IMR-90 (cell line): ENCODE results near the gene SERPINI2.

Source experiments
- CEBPB ChIP-seq: IDR thresholded peaks from 2 replicates; pipeline ENCODE4 v1.6.1; 2012; ENCODE audit warnings: low read depth, low read length, improper control_type of control experiment
- CHD1 ChIP-seq: IDR thresholded peaks from 2 replicates; pipeline ENCODE4 v1.6.1; 2012; ENCODE audit warnings: low read depth, low read length, improper control_type of control experiment
- CTCF ChIP-seq: conservative IDR thresholded peaks from 2 replicates; pipeline ENCODE4 v1.5.1; 2012; ENCODE audit warnings: mild to moderate bottlenecking, low read depth, low read length, improper control_type of control experiment
- FOS ChIP-seq: fragments of 150-350 bp; IDR thresholded peaks from 2 replicates; pipeline ENCODE4 v1.6.1; 2016; ENCODE audit warnings: low read depth, low read length
- MAFK ChIP-seq: IDR thresholded peaks from 2 replicates; pipeline ENCODE4 v1.6.1; 2012; ENCODE audit warnings: low read depth, low read length, improper control_type of control experiment
- MXI1 ChIP-seq: IDR thresholded peaks from 2 replicates; pipeline ENCODE4 v1.6.1; 2012; ENCODE audit warnings: low read depth, mild to moderate bottlenecking, low read length, moderate library complexity, borderline replicate concordance
- POLR2A ChIP-seq: IDR thresholded peaks from 2 replicates; pipeline ENCODE4 v1.6.1; 2012; ENCODE audit warnings: mild to moderate bottlenecking, low read depth, low read length
- RFX5 ChIP-seq: IDR thresholded peaks from 2 replicates; pipeline ENCODE4 v1.8.0; 2012; ENCODE audit warnings: low read depth, mild to moderate bottlenecking, low read length, moderate library complexity
- USF2 ChIP-seq: fragments of 150-350 bp; IDR thresholded peaks from 2 replicates; pipeline ENCODE4 v1.6.1; 2017; ENCODE audit warnings: mild to moderate bottlenecking, antibody characterized with exemption, low read length, low read depth

- no peak for TF ChIP-seq CTCF
- TF ChIP-seq MAFK, result no peak
- no peak for TF ChIP-seq USF2
- no peak for TF ChIP-seq CEBPB
- TF ChIP-seq RFX5, result no peak
- TF ChIP-seq MXI1, result no peak
- no peak for TF ChIP-seq POLR2A
- no peak for TF ChIP-seq CHD1
- no peak for TF ChIP-seq FOS
Observed at GRCh38 chr3:167450675-167451074, 23.2 kb downstream of the SERPINI2 start.
